Calu3 (cell line): ENCODE measurements around the gene AKR7A3. TPM values are rescaled to one million over a fixed set of nuclear protein-coding genes. Genes with fewer than 3 reads are reported as not detected.

ENCODE experiments used
- BruUV-seq: library from RNA; stranded (reverse); fragments of 400-500 nt; replicated peaks from 2 replicates; lab custom pipeline; 2021; lab: Mats Ljungman, UMichigan
- CTCF ChIA-PET: fragments of 300-600 bp; sonication (Branson Sonifier 250); formaldehyde crosslinking; loops from one replicate; lab custom pipeline; 2022; ENCODE audit warnings: antibody characterized with exemption; lab: Charles Lee
- DNase-seq: peaks from one replicate; pipeline ENCODE4 v3.0.0; 2022
- H3K27ac Mint-ChIP-seq: one replicate; pipeline ENCODE4 v1.8.0; 2022; ENCODE audit warnings: mixed read lengths; ENCODE audit not compliant: unreplicated experiment
- H3K27me3 Mint-ChIP-seq: one replicate; pipeline ENCODE4 v1.8.0; 2022; ENCODE audit warnings: mixed read lengths; ENCODE audit not compliant: unreplicated experiment
- H3K36me3 Mint-ChIP-seq: one replicate; pipeline ENCODE4 v1.8.0; 2022; ENCODE audit warnings: mild to moderate bottlenecking, moderate library complexity, mixed read lengths; ENCODE audit not compliant: insufficient read depth, unreplicated experiment
- H3K4me1 Mint-ChIP-seq: one replicate; pipeline ENCODE4 v1.8.0; 2022; ENCODE audit warnings: mild to moderate bottlenecking, low read depth, mixed read lengths; ENCODE audit not compliant: unreplicated experiment
- H3K4me3 Mint-ChIP-seq: one replicate; pipeline ENCODE4 v1.8.0; 2022; ENCODE audit warnings: mild to moderate bottlenecking, low read depth, moderate library complexity, mixed read lengths; ENCODE audit not compliant: unreplicated experiment
- H3K9me3 Mint-ChIP-seq: one replicate; pipeline ENCODE4 v1.8.0; 2022; ENCODE audit warnings: low read depth, mixed read lengths; ENCODE audit not compliant: unreplicated experiment
- intact Hi-C: fragments of 100-400 bp; cut with micrococcal nuclease; formaldehyde crosslinking; loops from one replicate; pipeline ENCODE4 v1.10.0; 2022; ENCODE audit not compliant: unreplicated experiment
- total RNA-seq: library from RNA; stranded (reverse); gene quantifications from 2 replicates; pipeline ENCODE4 v1.2.3, GENCODE V29; 2022
- TF ChIP-seq, protein P1 (sequence below): fragments of 200-600 bp; IDR thresholded peaks from one replicate; pipeline ENCODE4 v1.8.0; 2022; ENCODE audit warnings: antibody characterized with exemption; ENCODE audit not compliant: unreplicated experiment

The AKR7A3 gene
- total RNA-seq, 1 experiment from 2014 or later = 1.7 TPM

DNA sequence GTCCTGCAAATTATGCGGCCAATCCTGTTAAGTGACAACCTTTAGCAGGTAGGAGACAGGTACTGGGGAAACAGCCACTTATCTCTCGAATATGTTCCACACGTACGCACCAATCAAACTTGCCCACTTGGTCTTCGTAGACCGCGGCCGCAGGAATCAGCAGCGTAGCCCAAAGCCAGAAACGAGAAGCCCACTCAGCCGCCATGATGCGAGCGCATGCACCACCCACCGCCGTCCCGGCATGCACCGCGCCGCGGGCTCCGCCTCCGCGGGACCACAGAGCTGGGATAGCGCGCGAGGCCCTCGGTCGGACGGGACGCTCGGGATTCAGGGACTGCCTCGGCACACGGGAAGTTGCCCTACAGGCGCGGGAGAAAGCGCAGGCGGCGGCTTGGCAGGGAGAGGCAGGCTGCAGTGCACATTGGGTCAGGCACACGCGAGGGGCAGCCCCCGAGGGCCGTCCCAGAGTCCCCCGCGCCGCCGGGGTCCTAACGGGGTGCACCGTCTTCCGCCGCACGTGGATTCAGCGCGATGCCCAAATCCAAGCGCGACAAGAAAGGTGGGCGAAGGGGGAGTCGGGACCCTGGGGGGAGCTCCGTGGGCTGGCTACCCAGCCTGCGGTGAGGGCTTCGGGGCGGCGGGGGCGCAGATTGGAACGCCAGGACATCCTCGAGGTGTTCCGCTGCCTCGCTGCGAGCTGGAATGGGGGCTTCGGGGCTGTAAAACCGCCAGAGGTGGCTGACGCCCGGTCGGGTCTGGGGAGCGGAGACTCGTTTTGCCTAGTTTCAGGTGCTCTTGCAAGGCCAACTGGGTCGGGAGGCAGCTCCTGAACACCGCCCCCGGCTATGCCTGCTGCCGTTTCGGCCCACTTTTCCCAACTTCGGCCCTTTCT is 37.0 kb downstream of the AKR7A3 start, which contains the start of the genes EMC1 and MRTO4:
Gene EMC1 (minus strand): TSS at position 220 of the 892 bp plus-strand sequence. CDS start 15 bp downstream, at position 205.
Gene MRTO4 (plus strand): TSS at position 501 of the 892 bp plus-strand sequence. CDS start 31 bp downstream, at position 532.
- DNase-seq = peak; percentile 91
- TF ChIP-seq, protein P1, sequence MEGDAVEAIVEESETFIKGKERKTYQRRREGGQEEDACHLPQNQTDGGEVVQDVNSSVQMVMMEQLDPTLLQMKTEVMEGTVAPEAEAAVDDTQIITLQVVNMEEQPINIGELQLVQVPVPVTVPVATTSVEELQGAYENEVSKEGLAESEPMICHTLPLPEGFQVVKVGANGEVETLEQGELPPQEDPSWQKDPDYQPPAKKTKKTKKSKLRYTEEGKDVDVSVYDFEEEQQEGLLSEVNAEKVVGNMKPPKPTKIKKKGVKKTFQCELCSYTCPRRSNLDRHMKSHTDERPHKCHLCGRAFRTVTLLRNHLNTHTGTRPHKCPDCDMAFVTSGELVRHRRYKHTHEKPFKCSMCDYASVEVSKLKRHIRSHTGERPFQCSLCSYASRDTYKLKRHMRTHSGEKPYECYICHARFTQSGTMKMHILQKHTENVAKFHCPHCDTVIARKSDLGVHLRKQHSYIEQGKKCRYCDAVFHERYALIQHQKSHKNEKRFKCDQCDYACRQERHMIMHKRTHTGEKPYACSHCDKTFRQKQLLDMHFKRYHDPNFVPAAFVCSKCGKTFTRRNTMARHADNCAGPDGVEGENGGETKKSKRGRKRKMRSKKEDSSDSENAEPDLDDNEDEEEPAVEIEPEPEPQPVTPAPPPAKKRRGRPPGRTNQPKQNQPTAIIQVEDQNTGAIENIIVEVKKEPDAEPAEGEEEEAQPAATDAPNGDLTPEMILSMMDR = no peak
- Mint-ChIP-seq H3K4me3 (peak within 1 kb of the TSS; percentile 89), H3K27me3 (no peaks in the 10 kb centered on the region), H3K4me1 (peaks cover 12% of the 10 kb centered on the region), H3K36me3 (peaks cover 47% of the 10 kb centered on the region), H3K27ac (peak within 1 kb of the TSS; percentile 81), H3K9me3 (no peaks in the 10 kb centered on the region)
- CTCF ChIA-PET = no interaction called here
- TSS peak; percentile 59 for BruUV-seq
- intact Hi-C loops = no loop called here

DNA sequence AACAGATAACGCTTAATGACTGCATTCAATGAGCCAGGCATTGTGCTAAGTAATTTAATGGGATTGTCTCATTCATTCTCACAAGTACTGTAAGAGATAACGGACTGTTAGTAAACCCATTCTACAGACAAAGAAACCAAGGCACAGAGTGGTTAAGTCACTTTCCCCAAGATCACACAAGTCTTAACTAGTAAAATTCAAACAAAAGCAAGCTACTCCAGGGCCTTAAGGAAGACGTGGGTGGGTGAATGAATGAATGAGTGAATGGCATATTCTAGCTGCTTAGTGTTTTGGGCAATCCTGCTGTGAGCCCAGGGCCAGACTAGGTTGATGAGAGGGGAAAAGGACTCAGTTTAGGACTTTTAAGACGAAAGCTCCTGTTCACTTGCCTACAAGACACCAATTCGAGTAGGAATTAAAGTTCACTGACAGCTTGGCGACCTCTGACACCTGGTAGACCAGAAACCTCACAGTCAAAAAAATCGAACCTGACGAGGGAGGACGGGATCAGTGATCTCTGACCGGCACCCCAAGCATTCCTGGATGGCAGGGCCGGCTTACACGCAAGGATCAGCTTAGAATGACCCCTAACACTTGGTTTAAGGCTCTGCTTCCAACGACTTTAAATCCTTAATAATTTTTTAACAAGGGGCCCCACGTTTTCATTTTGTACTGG is 37.8 kb downstream of the AKR7A3 start:
- H3K9me3 Mint-ChIP-seq = no peaks in the 10 kb centered on the region
- TSS peak; percentile 70 for BruUV-seq
- H3K36me3 Mint-ChIP-seq = peaks cover 44% of the 10 kb centered on the region
- intact Hi-C loops = no loop called here
- peak overlapping the region; percentile 81 for H3K27ac Mint-ChIP-seq
- no peak for DNase-seq
- TF ChIP-seq, protein P1 = no peak
- H3K27me3 Mint-ChIP-seq = no peaks in the 10 kb centered on the region
- H3K4me1 Mint-ChIP-seq = peaks cover 12% of the 10 kb centered on the region
- CTCF ChIA-PET = no interaction called here
- peak overlapping the region; percentile 89 for H3K4me3 Mint-ChIP-seq

DNA sequence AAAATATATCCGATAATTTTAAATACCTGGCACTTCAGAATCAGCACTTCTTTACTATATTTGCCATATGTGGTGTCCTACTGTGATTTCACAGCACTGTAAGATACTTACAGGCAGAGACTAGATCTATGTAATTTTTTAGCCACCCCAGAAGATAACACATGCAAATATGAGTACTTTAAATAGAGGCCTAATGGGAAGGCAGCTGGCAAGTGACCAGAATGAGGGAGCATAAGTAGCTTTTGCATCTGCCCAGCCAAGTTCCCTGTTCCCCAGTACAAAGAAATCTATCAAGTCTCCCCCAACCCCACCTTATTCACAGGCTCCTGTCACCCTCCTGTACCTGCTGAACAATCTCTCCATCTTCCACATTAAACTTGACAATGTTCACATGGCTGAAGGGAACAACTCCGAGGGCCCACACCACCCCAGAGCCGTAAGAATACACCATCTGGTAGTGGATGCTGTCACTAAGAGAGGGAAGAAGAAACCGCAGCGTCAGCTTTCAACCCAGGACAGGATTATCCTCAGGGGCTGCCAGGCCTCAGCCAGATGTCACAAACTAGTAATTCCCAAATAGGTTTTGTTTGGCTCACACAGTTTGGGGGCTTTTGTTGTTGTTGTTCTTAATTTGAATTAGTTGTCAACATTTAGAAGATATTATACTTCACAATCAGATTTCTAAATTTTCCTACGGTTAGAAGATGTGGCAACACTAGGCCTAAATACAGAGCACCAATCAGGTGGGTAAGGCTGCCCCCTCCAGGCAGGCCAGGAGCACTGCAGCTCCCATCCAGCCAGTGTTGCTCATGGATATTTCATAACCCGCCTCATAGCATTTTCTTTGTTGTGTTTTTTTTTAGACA is 47.7 kb downstream of the AKR7A3 start:
- peaks cover 14% of the 10 kb centered on the region for H3K36me3 Mint-ChIP-seq
- intact Hi-C loops = no loop called here
- TF ChIP-seq, protein P1 = peak; percentile 77
- peak; percentile 71 for DNase-seq
- no peak overlapping the region for H3K4me3 Mint-ChIP-seq
- no peaks in the 10 kb centered on the region for H3K9me3 Mint-ChIP-seq
- no peaks in the 10 kb centered on the region for H3K4me1 Mint-ChIP-seq
- H3K27me3 Mint-ChIP-seq = no peaks in the 10 kb centered on the region
- CTCF ChIA-PET = interaction anchor here (0.6 to 0.8 kb wide), 3 partner anchors 55 to 327 kb away, joined by 3 to 4 read pairs (median 3); no protein-coding TSS in a partner anchor
- BruUV-seq = no TSS peak
- no peak overlapping the region for H3K27ac Mint-ChIP-seq

DNA sequence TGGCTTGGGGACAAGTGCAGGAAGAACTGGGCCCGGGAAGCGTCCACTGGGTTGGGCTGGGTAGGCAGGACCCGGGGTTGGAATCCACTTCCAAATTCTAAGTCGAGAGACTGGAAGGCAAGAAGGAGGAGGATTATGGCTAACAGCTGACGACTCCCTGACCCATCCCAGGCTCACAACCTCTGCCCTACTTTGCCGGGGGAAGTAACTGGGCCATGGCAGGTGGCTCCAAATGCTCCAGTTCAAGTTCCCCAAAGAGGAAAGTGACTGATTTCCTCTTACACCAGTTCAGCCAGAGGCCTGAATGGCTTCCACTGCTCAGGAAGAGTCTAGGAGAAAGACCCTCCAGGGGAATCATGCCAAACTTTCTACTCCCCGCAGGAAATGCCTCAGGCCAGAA is 48.7 kb downstream of the AKR7A3 start:
- no TSS peak for BruUV-seq
- intact Hi-C loops = no loop called here
- Mint-ChIP-seq H3K27ac (no peak overlapping the region), H3K27me3 (no peaks in the 10 kb centered on the region), H3K36me3 (peaks cover 14% of the 10 kb centered on the region), H3K4me3 (no peak overlapping the region), H3K4me1 (no peaks in the 10 kb centered on the region), H3K9me3 (no peaks in the 10 kb centered on the region)
- TF ChIP-seq, protein P1 = no peak
- CTCF ChIA-PET = no interaction called here
- no peak for DNase-seq
